Nephron progenitor cell (in vitro differentiated cells): ENCODE results near the gene WDR41.
A peak's percentile ranks its signal among the peaks of the same experiment; 100 is the strongest.
"Not testable (repeated sequence)": the region's sequence is repeated elsewhere in the genome, so short reads cannot be mapped to it uniquely, and the experiment has no call there.

Experiments
- DNase-seq: peaks from one replicate; pipeline ENCODE4 v3.0.0; 2021
- H3K27ac Mint-ChIP-seq: 2 replicates; pipeline ENCODE4 v1.8.0; 2021; ENCODE audit warnings: mild to moderate bottlenecking, moderate library complexity, mixed read lengths
- H3K27me3 Mint-ChIP-seq: 2 replicates; pipeline ENCODE4 v1.8.0; 2021; ENCODE audit warnings: mild to moderate bottlenecking, low read depth, mixed read lengths; ENCODE audit not compliant: poor library complexity
- H3K36me3 Mint-ChIP-seq: 2 replicates; pipeline ENCODE4 v1.8.0; 2021; ENCODE audit warnings: low read depth, mixed read lengths
- H3K4me1 Mint-ChIP-seq: 2 replicates; pipeline ENCODE4 v1.8.0; 2021; ENCODE audit warnings: mixed read lengths
- H3K4me3 Mint-ChIP-seq: 2 replicates; pipeline ENCODE4 v1.8.0; 2021; ENCODE audit warnings: mild to moderate bottlenecking, moderate library complexity, mixed read lengths
- H3K9me3 Mint-ChIP-seq: 2 replicates; pipeline ENCODE4 v1.8.0; 2021; ENCODE audit warnings: mild to moderate bottlenecking, moderate library complexity, mixed read lengths
- TF ChIP-seq, protein P1 (sequence below): fragments of 200-600 bp; sonication (generic); IDR thresholded peaks from 2 replicates; pipeline ENCODE4 v1.5.0; 2021; ENCODE audit warnings: antibody characterized with exemption

WDR41 gene

GRCh38 chr5:77486344-77486962 is 5.7 kb downstream of the WDR41 start:
- peaks cover 56% of the 10 kb centered on the region for H3K36me3 Mint-ChIP-seq
- peaks cover 5% of the 10 kb centered on the region for H3K9me3 Mint-ChIP-seq
- TF ChIP-seq, protein P1, sequence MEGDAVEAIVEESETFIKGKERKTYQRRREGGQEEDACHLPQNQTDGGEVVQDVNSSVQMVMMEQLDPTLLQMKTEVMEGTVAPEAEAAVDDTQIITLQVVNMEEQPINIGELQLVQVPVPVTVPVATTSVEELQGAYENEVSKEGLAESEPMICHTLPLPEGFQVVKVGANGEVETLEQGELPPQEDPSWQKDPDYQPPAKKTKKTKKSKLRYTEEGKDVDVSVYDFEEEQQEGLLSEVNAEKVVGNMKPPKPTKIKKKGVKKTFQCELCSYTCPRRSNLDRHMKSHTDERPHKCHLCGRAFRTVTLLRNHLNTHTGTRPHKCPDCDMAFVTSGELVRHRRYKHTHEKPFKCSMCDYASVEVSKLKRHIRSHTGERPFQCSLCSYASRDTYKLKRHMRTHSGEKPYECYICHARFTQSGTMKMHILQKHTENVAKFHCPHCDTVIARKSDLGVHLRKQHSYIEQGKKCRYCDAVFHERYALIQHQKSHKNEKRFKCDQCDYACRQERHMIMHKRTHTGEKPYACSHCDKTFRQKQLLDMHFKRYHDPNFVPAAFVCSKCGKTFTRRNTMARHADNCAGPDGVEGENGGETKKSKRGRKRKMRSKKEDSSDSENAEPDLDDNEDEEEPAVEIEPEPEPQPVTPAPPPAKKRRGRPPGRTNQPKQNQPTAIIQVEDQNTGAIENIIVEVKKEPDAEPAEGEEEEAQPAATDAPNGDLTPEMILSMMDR: no peak
- DNase-seq: no peak
- H3K27ac Mint-ChIP-seq: no peak overlapping the region
- H3K4me1 Mint-ChIP-seq: peaks cover 10% of the 10 kb centered on the region
- H3K4me3 Mint-ChIP-seq: no peak overlapping the region
- H3K27me3 Mint-ChIP-seq: no peaks in the 10 kb centered on the region

DNA sequence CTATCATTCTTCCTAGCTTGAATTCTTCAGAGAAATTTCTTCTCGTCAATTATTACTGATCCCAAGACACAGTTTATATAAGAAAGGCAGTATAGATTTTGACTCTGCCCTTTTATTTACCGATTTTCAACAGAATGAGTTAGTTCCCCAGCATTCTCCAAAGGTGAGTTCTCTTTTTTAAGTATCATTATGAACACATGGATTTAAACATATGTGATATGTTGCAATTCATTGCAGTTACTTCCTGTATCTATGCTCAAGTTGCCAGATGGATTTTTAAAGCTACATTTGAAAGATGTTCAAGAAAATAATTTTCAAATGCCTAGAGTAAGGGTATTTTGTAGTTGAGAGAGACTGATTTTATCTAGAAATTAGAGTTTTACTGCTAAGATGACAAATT is 8.4 kb downstream of the WDR41 start:
- H3K9me3 Mint-ChIP-seq: peaks cover 16% of the 10 kb centered on the region
- no peak for DNase-seq
- TF ChIP-seq, protein P1: no peak
- no peaks in the 10 kb centered on the region for H3K27me3 Mint-ChIP-seq
- no peaks in the 10 kb centered on the region for H3K4me1 Mint-ChIP-seq
- H3K36me3 Mint-ChIP-seq: peaks cover 64% of the 10 kb centered on the region
- H3K27ac Mint-ChIP-seq: no peak overlapping the region
- H3K4me3 Mint-ChIP-seq: no peak overlapping the region

GRCh38 chr5:77475041-77475440 is 17.1 kb downstream of the WDR41 start:
- H3K27me3 Mint-ChIP-seq, H3K4me1 Mint-ChIP-seq, DNase-seq, H3K4me3 Mint-ChIP-seq, H3K27ac Mint-ChIP-seq: not testable (repeated sequence)
- peaks cover 64% of the 10 kb centered on the region for H3K36me3 Mint-ChIP-seq
- peaks cover 61% of the 10 kb centered on the region for H3K9me3 Mint-ChIP-seq

DNA sequence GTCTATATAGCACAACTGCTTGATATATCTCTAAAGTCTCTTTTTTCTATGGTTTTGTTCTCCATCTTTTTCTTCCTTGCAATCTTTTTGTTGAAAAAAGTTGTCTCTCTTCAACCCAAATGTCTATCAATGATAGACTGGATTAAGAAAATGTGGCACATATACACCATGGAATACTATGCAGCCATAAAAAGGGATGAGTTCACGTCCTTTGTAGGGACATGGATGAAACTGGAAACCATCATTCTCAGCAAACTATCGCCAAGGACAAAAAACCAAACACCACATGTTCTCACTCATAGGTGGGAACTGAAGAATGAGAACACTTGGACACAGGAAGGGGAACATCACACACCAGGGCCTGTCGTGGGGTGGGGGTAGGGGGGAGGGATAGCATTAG is 23.2 kb downstream of the WDR41 start:
- not testable (repeated sequence) for H3K27ac Mint-ChIP-seq, DNase-seq, H3K4me3 Mint-ChIP-seq, H3K4me1 Mint-ChIP-seq, H3K27me3 Mint-ChIP-seq
- H3K36me3 Mint-ChIP-seq: peaks cover 58% of the 10 kb centered on the region
- peaks cover 44% of the 10 kb centered on the region for H3K9me3 Mint-ChIP-seq

DNA sequence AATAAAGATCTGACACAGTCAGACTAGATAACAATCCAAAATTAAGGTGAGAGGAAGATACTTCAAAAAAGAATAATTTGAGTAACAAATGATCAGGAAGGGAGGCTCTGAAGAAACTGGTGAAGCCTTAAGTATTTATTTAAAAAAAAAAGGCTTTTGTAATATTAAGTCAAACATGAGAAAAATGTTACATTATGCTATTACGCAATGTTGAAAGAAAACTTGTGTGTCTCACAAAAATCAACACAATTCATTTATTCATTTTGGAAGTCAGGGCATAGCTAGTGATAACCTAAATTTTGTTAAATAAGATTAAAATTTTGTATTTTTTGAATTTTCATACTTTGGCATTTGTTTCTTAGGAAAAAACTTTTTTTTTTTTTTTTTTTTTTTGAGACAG is 28.2 kb downstream of the WDR41 start:
- Mint-ChIP-seq H3K27ac (peak overlapping the region; percentile 46), H3K36me3 (peaks cover 20% of the 10 kb centered on the region), H3K4me3 (no peak overlapping the region), H3K9me3 (peaks cover 5% of the 10 kb centered on the region), H3K27me3 (no peaks in the 10 kb centered on the region), H3K4me1 (no peaks in the 10 kb centered on the region)
- TF ChIP-seq, protein P1: no peak
- DNase-seq: no peak

GRCh38 chr5:77461287-77461686 is 30.8 kb downstream of the WDR41 start:
- H3K4me3 Mint-ChIP-seq: no peak overlapping the region
- no peak for DNase-seq
- H3K27ac Mint-ChIP-seq: no peak overlapping the region
- no peaks in the 10 kb centered on the region for H3K27me3 Mint-ChIP-seq
- TF ChIP-seq, protein P1: no peak
- H3K9me3 Mint-ChIP-seq: no peaks in the 10 kb centered on the region
- H3K4me1 Mint-ChIP-seq: no peaks in the 10 kb centered on the region
- peaks cover 8% of the 10 kb centered on the region for H3K36me3 Mint-ChIP-seq

DNA sequence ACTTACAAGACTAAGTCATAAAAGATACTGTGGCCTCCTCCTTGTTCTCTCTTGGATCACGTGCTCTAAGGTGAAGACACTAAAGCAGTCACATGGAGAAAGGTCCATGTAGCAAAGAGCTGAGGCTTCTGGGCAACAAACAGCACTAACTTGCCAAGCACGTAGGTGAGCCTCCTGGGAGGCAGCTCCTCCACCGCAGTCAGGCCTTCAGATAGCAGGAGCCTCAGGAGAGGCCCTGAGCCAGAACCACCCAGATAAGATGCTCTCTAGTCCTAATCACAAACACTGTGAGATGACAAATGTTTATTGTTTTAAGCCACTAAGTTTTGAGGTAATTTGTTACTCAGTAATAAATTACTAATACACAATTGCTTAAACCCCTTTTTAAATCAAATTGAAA is 38.0 kb downstream of the WDR41 start:
- Mint-ChIP-seq H3K27me3 (no peaks in the 10 kb centered on the region), H3K27ac (no peak overlapping the region), H3K9me3 (no peaks in the 10 kb centered on the region), H3K36me3 (peaks cover 41% of the 10 kb centered on the region), H3K4me1 (no peaks in the 10 kb centered on the region), H3K4me3 (no peak overlapping the region)
- DNase-seq: no peak
- TF ChIP-seq, protein P1: no peak
